Measurements from ENCODE around the gene GIMAP5.

The GIMAP5 gene

DNA sequence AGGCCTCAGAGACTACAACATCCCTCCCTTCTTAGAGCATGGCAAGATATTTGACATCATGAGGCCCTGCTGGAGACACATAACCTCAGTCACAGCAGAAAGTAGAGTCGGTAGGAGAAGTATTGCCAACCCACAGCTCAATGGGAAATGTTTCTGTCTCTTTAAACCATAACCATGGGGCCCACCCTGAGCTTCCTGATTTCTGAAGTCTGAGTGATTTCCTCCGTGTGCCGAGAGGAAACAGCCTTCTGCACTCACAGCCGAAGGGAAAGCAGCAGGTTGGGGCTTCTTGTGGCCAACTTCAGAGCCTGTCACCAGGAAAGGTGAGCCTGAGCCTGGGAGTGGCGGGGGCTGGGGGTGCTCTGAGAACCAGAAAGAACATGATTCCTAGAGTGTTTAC, 20.9 kb upstream of the GIMAP5 start, which contains the start of gene GIMAP1:
Gene GIMAP1 (plus strand): TSS at position 246 of the 400 bp plus-strand sequence. CDS start 2,435 bp downstream, outside the sequence.
- peaks cover 10% of the 10 kb centered on the region for H3K27me3 Mint-ChIP-seq (ENCODE audit: low read depth, poor library complexity)
- H3K27ac Mint-ChIP-seq = no peak within 1 kb of the TSS
- H3K4me3 Mint-ChIP-seq = no peak within 1 kb of the TSS
- H3K4me1 Mint-ChIP-seq = peaks cover 16% of the 10 kb centered on the region
- H3K9me3 Mint-ChIP-seq = peaks cover 21% of the 10 kb centered on the region
- H3K36me3 Mint-ChIP-seq (ENCODE audit: low read depth) = no peaks in the 10 kb centered on the region
- no peak for DNase-seq
- TF ChIP-seq CTCF (IDR thresholded peaks at IDR 0.05) = no peak

DNA sequence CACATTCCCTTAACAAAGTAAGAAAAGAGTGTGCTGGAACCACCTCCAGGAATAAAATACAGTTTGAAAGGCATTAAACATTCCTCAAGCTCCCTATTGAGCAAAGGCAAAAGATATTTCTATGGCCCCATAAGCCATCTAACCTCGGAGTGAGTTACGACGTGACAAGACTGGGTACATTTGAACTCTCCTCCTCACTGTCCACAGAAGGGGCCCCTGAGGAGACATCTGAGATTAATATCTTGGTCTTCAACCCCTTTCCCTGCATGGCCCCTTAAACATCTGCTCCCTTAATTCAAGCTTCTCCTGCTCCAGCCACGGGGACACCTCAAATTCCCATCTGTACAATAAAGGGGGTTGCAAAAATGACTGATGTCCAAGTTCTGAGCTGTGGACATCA, 20.3 kb upstream of the GIMAP5 start:
- Mint-ChIP-seq H3K27ac (no peak overlapping the region), H3K9me3 (peaks cover 21% of the 10 kb centered on the region), H3K4me3 (no peak overlapping the region), H3K36me3 (ENCODE audit: low read depth) (no peaks in the 10 kb centered on the region), H3K27me3 (ENCODE audit: low read depth, poor library complexity) (peaks cover 10% of the 10 kb centered on the region), H3K4me1 (peaks cover 16% of the 10 kb centered on the region)
- no peak for DNase-seq
- no peak for TF ChIP-seq CTCF (IDR thresholded peaks at IDR 0.05)

- Mint-ChIP-seq H3K27me3 (ENCODE audit: low read depth, poor library complexity) (peaks cover 10% of the 10 kb centered on the region), H3K27ac (no peak overlapping the region), H3K4me3 (no peak overlapping the region), H3K4me1 (peaks cover 16% of the 10 kb centered on the region), H3K9me3 (peaks cover 11% of the 10 kb centered on the region), H3K36me3 (ENCODE audit: low read depth) (no peaks in the 10 kb centered on the region)
- TF ChIP-seq CTCF (IDR thresholded peaks at IDR 0.05) = no peak
- DNase-seq = no peak
Measured at GRCh38 chr7:150717814-150718420, 19.3 kb upstream of the GIMAP5 start.

DNA sequence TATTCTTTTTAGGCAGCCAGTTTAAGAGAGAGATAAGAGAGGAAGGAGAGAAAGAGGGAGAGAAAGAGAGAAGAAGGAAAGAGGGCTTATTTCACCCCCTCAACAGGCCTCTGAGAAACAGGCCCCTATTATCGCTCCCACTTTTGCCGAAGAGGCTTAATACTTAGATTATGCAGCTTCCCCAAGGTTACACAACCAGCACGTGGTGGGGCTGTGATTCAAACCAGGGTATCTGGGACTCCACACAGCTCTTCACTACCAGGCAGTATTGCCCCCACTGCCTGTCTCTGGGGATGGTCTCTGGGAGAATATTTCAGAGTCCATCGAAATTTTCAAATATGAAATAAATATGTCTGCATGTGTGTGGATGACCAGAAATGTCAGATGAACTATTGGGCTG, 17.8 kb upstream of the GIMAP5 start:
- Mint-ChIP-seq H3K4me3 (no peak overlapping the region), H3K9me3 (peaks cover 2% of the 10 kb centered on the region), H3K36me3 (ENCODE audit: low read depth) (no peaks in the 10 kb centered on the region), H3K27me3 (ENCODE audit: low read depth, poor library complexity) (peaks cover 8% of the 10 kb centered on the region), H3K4me1 (peaks cover 16% of the 10 kb centered on the region), H3K27ac (peak overlapping the region; percentile 31)
- DNase-seq = no peak
- TF ChIP-seq CTCF (IDR thresholded peaks at IDR 0.05) = no peak

DNA sequence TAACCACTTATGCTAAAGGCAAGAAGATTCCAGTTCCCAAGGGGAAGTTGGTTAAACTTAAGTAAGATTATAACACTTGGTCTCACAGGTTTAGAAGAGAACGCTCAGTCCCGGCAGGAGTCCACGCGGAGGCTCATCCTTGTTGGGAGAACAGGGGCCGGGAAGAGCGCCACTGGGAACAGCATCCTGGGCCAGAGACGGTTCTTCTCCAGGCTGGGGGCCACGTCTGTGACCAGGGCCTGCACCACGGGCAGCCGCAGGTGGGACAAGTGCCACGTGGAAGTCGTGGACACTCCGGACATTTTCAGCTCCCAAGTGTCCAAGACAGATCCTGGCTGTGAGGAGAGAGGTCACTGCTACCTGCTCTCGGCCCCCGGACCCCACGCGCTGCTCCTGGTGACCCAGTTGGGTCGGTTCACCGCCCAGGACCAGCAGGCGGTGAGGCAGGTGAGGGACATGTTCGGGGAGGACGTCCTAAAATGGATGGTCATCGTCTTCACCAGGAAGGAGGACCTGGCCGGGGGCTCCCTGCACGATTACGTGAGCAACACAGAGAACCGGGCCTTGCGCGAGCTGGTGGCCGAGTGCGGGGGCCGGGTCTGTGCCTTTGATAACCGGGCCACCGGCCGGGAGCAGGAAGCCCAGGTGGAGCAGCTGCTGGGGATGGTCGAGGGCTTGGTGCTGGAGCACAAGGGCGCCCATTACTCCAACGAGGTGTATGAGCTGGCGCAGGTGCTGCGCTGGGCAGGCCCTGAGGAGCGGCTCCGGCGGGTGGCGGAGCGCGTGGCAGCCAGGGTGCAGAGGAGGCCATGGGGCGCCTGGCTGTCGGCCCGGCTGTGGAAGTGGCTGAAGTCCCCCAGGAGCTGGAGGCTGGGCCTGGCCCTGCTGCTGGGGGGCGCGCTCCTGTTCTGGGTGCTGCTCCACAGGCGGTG, 17.0 kb upstream of the GIMAP5 start:
- DNase-seq = no peak
- Mint-ChIP-seq H3K4me3 (no peak overlapping the region), H3K27me3 (ENCODE audit: low read depth, poor library complexity) (peaks cover 4% of the 10 kb centered on the region), H3K36me3 (ENCODE audit: low read depth) (no peaks in the 10 kb centered on the region), H3K4me1 (peaks cover 16% of the 10 kb centered on the region), H3K9me3 (no peaks in the 10 kb centered on the region), H3K27ac (no peak overlapping the region)
- no peak for TF ChIP-seq CTCF (IDR thresholded peaks at IDR 0.05)

All from nephron progenitor cell (in vitro differentiated cells).